Brain microvascular endothelial cell (primary cell): ENCODE measurements around the gene COPS8.

Source experiments
- DNase-seq: peaks from one replicate; pipeline ENCODE4 v3.0.0-alpha.2; 2020
- H3K27ac ChIP-seq: fragments of 250-450 bp; sonication (Bioruptor Pico); 2 replicates; pipeline ENCODE4 v1.5.1; 2020; ENCODE audit warnings: mild to moderate bottlenecking, moderate library complexity
- H3K27me3 ChIP-seq: fragments of 250-450 bp; sonication (Bioruptor Pico); replicated peaks from 2 replicates; pipeline ENCODE4 v1.5.1; 2020; ENCODE audit warnings: mild to moderate bottlenecking
- H3K36me3 ChIP-seq: fragments of 250-450 bp; sonication (Bioruptor Pico); replicated peaks from 2 replicates; pipeline ENCODE4 v1.5.1; 2020; ENCODE audit warnings: mild to moderate bottlenecking
- H3K4me3 ChIP-seq: 2 replicates; pipeline ENCODE4 v1.5.1; 2011; ENCODE audit warnings: low read depth, mild to moderate bottlenecking, control low read depth, low read length, moderate library complexity
- CTCF ChIP-seq: IDR thresholded peaks from 2 replicates; pipeline ENCODE4 v1.5.1; 2011; ENCODE audit warnings: low read depth, mild to moderate bottlenecking, moderate library complexity, low read length, control low read depth, inconsistent platforms; ENCODE audit errors: missing control alignments
- in situ Hi-C: cut with HindIII; loops from 2 replicates; pipeline ENCODE4 v1.10.0; 2017; ENCODE audit warnings: low sequenced_read_pairs, low pct_ligation_motif_present

The COPS8 gene

GRCh38 chr2:237044281-237044680, 41.4 kb upstream of the COPS8 start:
- Histone ChIP-seq H3K36me3 (no peaks in the 10 kb centered on the region), H3K27ac (no peak overlapping the region), H3K27me3 (no peaks in the 10 kb centered on the region), H3K4me3 (no peak overlapping the region)
- TF ChIP-seq CTCF, result no peak
- in situ Hi-C loops, result no loop called here
- no peak for DNase-seq

- in situ Hi-C loops, result no loop called here
- Histone ChIP-seq H3K27ac (no peak overlapping the region), H3K27me3 (no peaks in the 10 kb centered on the region), H3K4me3 (no peak overlapping the region), H3K36me3 (no peaks in the 10 kb centered on the region)
- no peak for DNase-seq
- no peak for TF ChIP-seq CTCF
These were observed 40.2 kb upstream of the COPS8 start for GRCh38 chr2:237045449-237045848.

- Histone ChIP-seq H3K36me3 (no peaks in the 10 kb centered on the region), H3K27ac (no peak overlapping the region), H3K4me3 (no peak overlapping the region), H3K27me3 (no peaks in the 10 kb centered on the region)
- TF ChIP-seq CTCF, result no peak
- in situ Hi-C loops, result no loop called here
- DNase-seq, result no peak
These were observed 37.1 kb upstream of the COPS8 start for GRCh38 chr2:237048595-237048994.

- H3K36me3 ChIP-seq, result no peaks in the 10 kb centered on the region
- no peak overlapping the region for H3K27ac ChIP-seq
- H3K27me3 ChIP-seq, result no peaks in the 10 kb centered on the region
- H3K4me3 ChIP-seq, result no peak overlapping the region
- TF ChIP-seq CTCF, result no peak
- in situ Hi-C loops, result loop anchor here (25.0 kb wide), 1 partner anchor 715 kb away; no protein-coding TSS in a partner anchor
- DNase-seq, result no peak
These were observed 33.8 kb upstream of the COPS8 start for GRCh38 chr2:237051861-237052260.

- no peak for DNase-seq
- no peaks in the 10 kb centered on the region for H3K36me3 ChIP-seq
- H3K4me3 ChIP-seq, result no peak overlapping the region
- TF ChIP-seq CTCF, result no peak
- in situ Hi-C loops, result loop anchor here (25.0 kb wide), 1 partner anchor 716 kb away; no protein-coding TSS in a partner anchor
- no peak overlapping the region for H3K27ac ChIP-seq
- H3K27me3 ChIP-seq, result no peaks in the 10 kb centered on the region
These were observed 32.6 kb upstream of the COPS8 start for GRCh38 chr2:237053066-237053465.

GRCh38 chr2:237055386-237056100, 30.1 kb upstream of the COPS8 start:
- H3K4me3 ChIP-seq, result no peak overlapping the region
- DNase-seq, result no peak
- no peak overlapping the region for H3K27ac ChIP-seq
- TF ChIP-seq CTCF, result no peak
- no peaks in the 10 kb centered on the region for H3K27me3 ChIP-seq
- H3K36me3 ChIP-seq, result no peaks in the 10 kb centered on the region
- in situ Hi-C loops, result loop anchor here (25.0 kb wide), 1 partner anchor 718 kb away; no protein-coding TSS in a partner anchor
